HG03095 (cell line): ENCODE measurements around the gene DCT.

Experiments used
- ATAC-seq: cut with Tn5 transposase; IDR thresholded peaks from one replicate; pipeline ENCODE4 v1.9.1; 2021; ENCODE audit warnings: moderate library complexity; ENCODE audit not compliant: unreplicated experiment

The DCT gene

GRCh38 chr13:94400874-94401273 lies 78.6 kb downstream of the DCT start:
- no peak for ATAC-seq

GRCh38 chr13:94399812-94400211 lies 79.7 kb downstream of the DCT start:
- ATAC-seq, result no peak

GRCh38 chr13:94395860-94396259 lies 83.6 kb downstream of the DCT start:
- no peak for ATAC-seq

GRCh38 chr13:94394723-94395122 lies 84.8 kb downstream of the DCT start:
- ATAC-seq, result no peak

- no peak for ATAC-seq
Measured at GRCh38 chr13:94390881-94391280, 88.6 kb downstream of the DCT start.

GRCh38 chr13:94389604-94390351 lies 89.7 kb downstream of the DCT start:
- no peak for ATAC-seq

GRCh38 chr13:94387047-94387446 lies 92.4 kb downstream of the DCT start:
- no peak for ATAC-seq
